Right lobe of liver (tissue), 6 donors: ENCODE results near the gene GSTCD. TPM values are rescaled to one million over a fixed set of nuclear protein-coding genes. Genes with fewer than 3 reads are reported as not detected.

ENCODE experiments used
- ATAC-seq, 4 donors: fragments of 200-7000 bp; cut with Tn5 transposase; one replicate each; pipeline ENCODE4 v1.9.1; 2020; ENCODE audit warnings: mild to moderate bottlenecking in 4 of 4, moderate library complexity in 4 of 4
- DNase-seq, 3 donors: peaks; one replicate each; pipeline ENCODE4 v3.0.0-alpha.2; 2020
- H3K27ac ChIP-seq, 3 donors: fragments of 200-600 bp; one replicate each; pipeline ENCODE4 v1.8.0; 2022
- H3K27me3 ChIP-seq, 2 donors: fragments of 200-600 bp; one replicate each; pipeline ENCODE4 v1.8.0; 2022
- H3K36me3 ChIP-seq, 4 donors: fragments of 200-600 bp; sonication (generic) in 1 of 4; one replicate each; pipeline versions ENCODE4 v1.5.1 to v1.8.0; 2017 to 2022; ENCODE audit warnings: control low read depth in 1 of 4
- H3K4me1 ChIP-seq, 4 donors: fragments of 200-600 bp; sonication (generic) in 1 of 4; one replicate each; pipeline versions ENCODE4 v1.5.1 to v1.8.0; 2017 to 2022; ENCODE audit warnings: control low read depth in 1 of 4
- H3K4me3 ChIP-seq, 3 donors: fragments of 200-600 bp; one replicate each; pipeline ENCODE4 v1.8.0; 2022
- H3K9me3 ChIP-seq, 4 donors: fragments of 200-600 bp; sonication (generic) in 1 of 4; one replicate each; pipeline versions ENCODE4 v1.5.1 to v1.8.0; 2017 to 2022; ENCODE audit warnings: control low read depth in 1 of 4
- CTCF ChIP-seq, 4 donors: fragments of 200-600 bp in 3 of 4; fragments of 450-650 bp in 1 of 4; IDR thresholded peaks; one replicate each; pipeline versions ENCODE4 v1.5.1 to v1.8.0; 2016 to 2022; ENCODE audit warnings: antibody characterized with exemption in 4 of 4, mild to moderate bottlenecking in 2 of 4
- POLR2A ChIP-seq: fragments of 450-650 bp; IDR thresholded peaks from one replicate; pipeline ENCODE4 v1.6.1; 2017; ENCODE audit warnings: antibody characterized with exemption, mild to moderate bottlenecking
- WGBS: methylation state at CpG from one replicate; pipeline ENCODE4 v1.1.6; 2018; ENCODE audit warnings: low coverage, low lambda C conversion rate; ENCODE audit not compliant: insufficient coverage; ENCODE audit errors: missing lambda C conversion rate; 5-methylcytosine and 5-hydroxymethylcytosine counted together
- intact Hi-C, 2 donors: fragments of 100-400 bp; cut with DNase I; formaldehyde crosslinking; loops; one replicate each; pipeline versions ENCODE4 v1.11.2 to v1.14.1; 2022
- total RNA-seq, 6 experiments: library from RNA; depleted of rRNA in 2 of 6; stranded (reverse); fragments of >200 nt in 2 of 6; fragmentation: NEBNext Ultra II Directional in 3 of 6; extraction: Animal tissue kit (Norgen Biotek cat#: 25700) in 3 of 6; gene quantifications; one replicate each; pipeline versions ENCODE4 v1.1.0 to v1.2.4, GENCODE V29; 2016 to 2023
- donor health status: DM: no; HTN: yes; CAD: no.
- donor health status: DM: no; HTN: no; CAD: no.
- donor health status: DM: no; HTN: no; CAD: no.
- donor health status: DM: no; HTN: yes; CAD: no.
- donor health status: DM: no; HTN: yes; CAD: no.

GSTCD gene
- total RNA-seq, 6 experiments from 2014 or later: 2.6 to 11.0 (median 3.6) TPM

- intact Hi-C loops: no loop called here
- ATAC-seq (no peak), DNase-seq (no peak)
- WGBS: 87% methylated on average over 2 of the region's 10 CpGs
- H3K36me3 ChIP-seq: no peaks in the 10 kb centered on the region
- H3K27me3 ChIP-seq: no peaks in the 10 kb centered on the region
- H3K27ac ChIP-seq: no peak overlapping the region
- no peak for TF ChIP-seq CTCF (IDR thresholded peaks at IDR 0.05)
- no peak for TF ChIP-seq POLR2A
- H3K9me3 ChIP-seq: peaks cover 0 to 6% (median 0%) of the 10 kb centered on the region in 4 donors
- H3K4me3 ChIP-seq: no peak overlapping the region
- H3K4me1 ChIP-seq: no peaks in the 10 kb centered on the region
Observed at GRCh38 chr4:105858466-105859040, 150.0 kb downstream of the GSTCD start.

GRCh38 chr4:105859233-105859632 is 150.6 kb downstream of the GSTCD start:
- ATAC-seq: no peak
- H3K9me3 ChIP-seq: peaks cover 0 to 6% (median 0%) of the 10 kb centered on the region in 4 donors
- no peak for DNase-seq
- TF ChIP-seq CTCF (IDR thresholded peaks at IDR 0.05): no peak
- TF ChIP-seq POLR2A: no peak
- no peaks in the 10 kb centered on the region for H3K36me3 ChIP-seq
- 69% methylated on average over 1 of the region's 1 CpG for WGBS
- H3K27ac ChIP-seq: no peak overlapping the region
- intact Hi-C loops: no loop called here
- no peak overlapping the region for H3K4me3 ChIP-seq
- no peaks in the 10 kb centered on the region for H3K27me3 ChIP-seq
- no peaks in the 10 kb centered on the region for H3K4me1 ChIP-seq

GRCh38 chr4:105870963-105871362 is 162.4 kb downstream of the GSTCD start:
- H3K9me3 ChIP-seq: no peaks in the 10 kb centered on the region
- no peaks in the 10 kb centered on the region for H3K4me1 ChIP-seq
- no peak for ATAC-seq
- WGBS: 64% methylated on average over 3 of the region's 3 CpGs
- DNase-seq: no peak
- intact Hi-C loops: no loop called here
- no peak for TF ChIP-seq POLR2A
- TF ChIP-seq CTCF (IDR thresholded peaks at IDR 0.05): no peak
- H3K4me3 ChIP-seq: no peak overlapping the region
- no peaks in the 10 kb centered on the region for H3K36me3 ChIP-seq
- no peaks in the 10 kb centered on the region for H3K27me3 ChIP-seq
- H3K27ac ChIP-seq: no peak overlapping the region

GRCh38 chr4:105871997-105872396 is 163.4 kb downstream of the GSTCD start:
- ATAC-seq: no peak
- no peaks in the 10 kb centered on the region for H3K27me3 ChIP-seq
- no peaks in the 10 kb centered on the region for H3K9me3 ChIP-seq
- H3K27ac ChIP-seq: no peak overlapping the region
- no peak for TF ChIP-seq CTCF (IDR thresholded peaks at IDR 0.05)
- TF ChIP-seq POLR2A: no peak
- WGBS: 46% methylated on average over 2 of the region's 2 CpGs
- DNase-seq: no peak
- H3K36me3 ChIP-seq: no peaks in the 10 kb centered on the region
- intact Hi-C loops: no loop called here
- no peak overlapping the region for H3K4me3 ChIP-seq
- H3K4me1 ChIP-seq: no peaks in the 10 kb centered on the region

GRCh38 chr4:105875233-105875632 is 166.6 kb downstream of the GSTCD start:
- no peak for ATAC-seq
- intact Hi-C loops: no loop called here
- no peak overlapping the region for H3K4me3 ChIP-seq
- no peaks in the 10 kb centered on the region for H3K4me1 ChIP-seq
- no peak for DNase-seq
- no peaks in the 10 kb centered on the region for H3K36me3 ChIP-seq
- TF ChIP-seq CTCF (IDR thresholded peaks at IDR 0.05): no peak
- TF ChIP-seq POLR2A: no peak
- H3K27me3 ChIP-seq: no peaks in the 10 kb centered on the region
- no peak overlapping the region for H3K27ac ChIP-seq
- H3K9me3 ChIP-seq: no peaks in the 10 kb centered on the region
